DND-41 (cell line): ENCODE measurements around the gene KDM8.

ENCODE experiments used
- ATAC-seq: fragments of 200-7000 bp; cut with Tn5 transposase; 3 replicates; pipeline ENCODE4 v1.9.1; 2021; ENCODE audit warnings: low read depth; ENCODE audit not compliant: insufficient read depth
- DNase-seq: peaks from one replicate; pipeline ENCODE4 v3.0.0-alpha.2; 2020
- H2AFZ ChIP-seq: 2 replicates; pipeline ENCODE4 v1.6.0; 2012; ENCODE audit warnings: low read depth, low read length
- H3K27ac ChIP-seq: 2 replicates; pipeline ENCODE4 v1.5.1; 2012; ENCODE audit warnings: low read length, inconsistent platforms
- H3K27me3 ChIP-seq: fragments of 200-600 bp; sonication (generic); 2 replicates; pipeline ENCODE4 v1.6.0; 2012; ENCODE audit warnings: low read length, mild to moderate bottlenecking, inconsistent platforms; ENCODE audit not compliant: insufficient read depth, poor library complexity
- H3K36me3 ChIP-seq: 2 replicates; pipeline ENCODE4 v1.5.1; 2012; ENCODE audit warnings: low read length, inconsistent platforms; ENCODE audit not compliant: insufficient read depth
- H3K4me1 ChIP-seq: 2 replicates; pipeline ENCODE4 v1.5.1; 2012; ENCODE audit warnings: mild to moderate bottlenecking, low read length; ENCODE audit not compliant: insufficient read depth
- H3K4me2 ChIP-seq: 2 replicates; pipeline ENCODE4 v1.6.0; 2012; ENCODE audit warnings: mild to moderate bottlenecking, moderate library complexity, low read length, inconsistent platforms; ENCODE audit not compliant: insufficient read depth
- H3K4me3 ChIP-seq, 2 experiments: fragments of 200-600 bp in 1 of 2; shearing (Covaris generic) in 1 of 2; 2 replicates each; pipeline ENCODE4 v1.5.1; 2012 to 2016; ENCODE audit warnings: inconsistent platforms in 2 of 2, low read length in 2 of 2, mild to moderate bottlenecking in 2 of 2, low read depth in 1 of 2, moderate library complexity in 1 of 2
- H3K79me2 ChIP-seq: 2 replicates; pipeline ENCODE4 v1.6.0; 2012; ENCODE audit warnings: low read length, inconsistent platforms; ENCODE audit not compliant: insufficient read depth
- H3K9ac ChIP-seq: 2 replicates; pipeline ENCODE4 v1.6.0; 2012; ENCODE audit warnings: low read depth, mild to moderate bottlenecking, inconsistent platforms, low read length, moderate library complexity
- H3K9me3 ChIP-seq: 2 replicates; pipeline ENCODE4 v1.5.1; 2012; ENCODE audit warnings: low read length, moderate library complexity, mild to moderate bottlenecking, inconsistent platforms; ENCODE audit not compliant: insufficient read depth, severe bottlenecking
- H4K20me1 ChIP-seq: 2 replicates; pipeline ENCODE4 v1.6.0; 2012; ENCODE audit warnings: low read length; ENCODE audit not compliant: insufficient read depth
- EZH2 ChIP-seq: IDR thresholded peaks from 3 replicates; pipeline ENCODE4 v1.6.1; 2012; ENCODE audit warnings: borderline replicate concordance, low read depth, mild to moderate bottlenecking, moderate library complexity, low read length, inconsistent platforms; ENCODE audit not compliant: severe bottlenecking
- TF ChIP-seq, protein P1 (sequence below): IDR thresholded peaks from 2 replicates; pipeline ENCODE4 v1.5.1; 2012; ENCODE audit warnings: borderline replicate concordance, low read length, moderate library complexity, mild to moderate bottlenecking; ENCODE audit not compliant: poor library complexity, severe bottlenecking; ENCODE audit errors: extremely low read depth

The KDM8 gene

GRCh38 chr16:27181019-27181790, 22.1 kb upstream of the KDM8 start:
- Histone ChIP-seq H3K36me3 (no peaks in the 10 kb centered on the region), H3K9ac (no peak overlapping the region), H2AFZ (no peak overlapping the region), H3K9me3 (no peaks in the 10 kb centered on the region), H3K79me2 (no peaks in the 10 kb centered on the region), H3K27me3 (no peaks in the 10 kb centered on the region), H4K20me1 (no peaks in the 10 kb centered on the region), H3K27ac (no peak overlapping the region), H3K4me2 (no peak overlapping the region), H3K4me3 (no peak overlapping the region), H3K4me1 (peaks cover 24% of the 10 kb centered on the region)
- DNase-seq (no peak), ATAC-seq (peak; percentile 39; the same call in 1 of the 3 replicates)
- no peak for TF ChIP-seq EZH2
- TF ChIP-seq, protein P1, sequence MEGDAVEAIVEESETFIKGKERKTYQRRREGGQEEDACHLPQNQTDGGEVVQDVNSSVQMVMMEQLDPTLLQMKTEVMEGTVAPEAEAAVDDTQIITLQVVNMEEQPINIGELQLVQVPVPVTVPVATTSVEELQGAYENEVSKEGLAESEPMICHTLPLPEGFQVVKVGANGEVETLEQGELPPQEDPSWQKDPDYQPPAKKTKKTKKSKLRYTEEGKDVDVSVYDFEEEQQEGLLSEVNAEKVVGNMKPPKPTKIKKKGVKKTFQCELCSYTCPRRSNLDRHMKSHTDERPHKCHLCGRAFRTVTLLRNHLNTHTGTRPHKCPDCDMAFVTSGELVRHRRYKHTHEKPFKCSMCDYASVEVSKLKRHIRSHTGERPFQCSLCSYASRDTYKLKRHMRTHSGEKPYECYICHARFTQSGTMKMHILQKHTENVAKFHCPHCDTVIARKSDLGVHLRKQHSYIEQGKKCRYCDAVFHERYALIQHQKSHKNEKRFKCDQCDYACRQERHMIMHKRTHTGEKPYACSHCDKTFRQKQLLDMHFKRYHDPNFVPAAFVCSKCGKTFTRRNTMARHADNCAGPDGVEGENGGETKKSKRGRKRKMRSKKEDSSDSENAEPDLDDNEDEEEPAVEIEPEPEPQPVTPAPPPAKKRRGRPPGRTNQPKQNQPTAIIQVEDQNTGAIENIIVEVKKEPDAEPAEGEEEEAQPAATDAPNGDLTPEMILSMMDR: peak; percentile 48

DNA sequence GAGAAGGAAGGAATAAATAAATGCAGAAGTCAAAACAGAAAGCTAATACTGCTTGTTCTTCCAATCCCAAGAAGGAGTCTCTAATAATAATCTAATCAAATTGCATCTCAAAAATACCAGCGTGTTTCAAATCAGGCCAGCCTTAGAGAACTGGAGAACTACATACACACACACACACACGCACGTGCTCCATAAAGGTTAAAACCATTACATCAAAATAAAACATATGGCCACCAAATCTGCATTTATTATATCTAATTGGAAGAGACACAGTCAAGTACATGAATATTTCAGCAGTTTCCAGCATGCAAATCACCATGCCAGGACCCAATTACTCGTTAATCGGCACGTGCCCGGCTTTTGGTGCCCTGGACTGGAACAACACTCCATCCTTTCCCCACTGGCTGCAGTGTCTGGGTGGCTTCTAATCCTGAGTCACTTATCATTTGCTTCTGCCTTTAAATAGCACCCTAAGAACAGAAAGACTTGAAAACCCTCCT, 20.4 kb upstream of the KDM8 start:
- no peaks in the 10 kb centered on the region for H3K36me3 ChIP-seq
- ATAC-seq (no peak), DNase-seq (no peak)
- no peak overlapping the region for H2AFZ ChIP-seq
- no peak overlapping the region for H3K4me2 ChIP-seq
- no peaks in the 10 kb centered on the region for H4K20me1 ChIP-seq
- TF ChIP-seq, protein P1: no peak
- TF ChIP-seq EZH2: no peak
- no peaks in the 10 kb centered on the region for H3K27me3 ChIP-seq
- H3K4me3 ChIP-seq: no peak overlapping the region
- no peaks in the 10 kb centered on the region for H3K9me3 ChIP-seq
- no peaks in the 10 kb centered on the region for H3K79me2 ChIP-seq
- H3K27ac ChIP-seq: no peak overlapping the region
- peaks cover 23% of the 10 kb centered on the region for H3K4me1 ChIP-seq
- H3K9ac ChIP-seq: no peak overlapping the region

GRCh38 chr16:27185776-27186130, 17.6 kb upstream of the KDM8 start:
- H3K36me3 ChIP-seq: no peaks in the 10 kb centered on the region
- no peak overlapping the region for H3K4me3 ChIP-seq
- ATAC-seq (no peak), DNase-seq (no peak)
- H3K27ac ChIP-seq: no peak overlapping the region
- no peak overlapping the region for H3K4me2 ChIP-seq
- no peak overlapping the region for H2AFZ ChIP-seq
- no peaks in the 10 kb centered on the region for H3K9me3 ChIP-seq
- no peak overlapping the region for H3K9ac ChIP-seq
- no peaks in the 10 kb centered on the region for H3K27me3 ChIP-seq
- TF ChIP-seq EZH2: no peak
- TF ChIP-seq, protein P1: no peak
- no peaks in the 10 kb centered on the region for H3K4me1 ChIP-seq
- no peaks in the 10 kb centered on the region for H3K79me2 ChIP-seq
- H4K20me1 ChIP-seq: no peaks in the 10 kb centered on the region
